GM08714 (cell line): Measurements from ENCODE around the gene FRAS1.
"Not testable (repeated sequence)": the region's sequence is repeated elsewhere in the genome, so short reads cannot be mapped to it uniquely, and the experiment has no call there.

Experiments
- H3K4me3 ChIP-seq: fragments of 200-500 bp; sonication (Bioruptor generic); 2 replicates; pipeline ENCODE4 v1.5.1; 2014; ENCODE audit warnings: mild to moderate bottlenecking, low read length, inconsistent platforms
- ZNF274 ChIP-seq: IDR thresholded peaks from 2 replicates; pipeline ENCODE4 v1.6.1; 2012; ENCODE audit warnings: mild to moderate bottlenecking, low read depth, low read length

Gene FRAS1

DNA sequence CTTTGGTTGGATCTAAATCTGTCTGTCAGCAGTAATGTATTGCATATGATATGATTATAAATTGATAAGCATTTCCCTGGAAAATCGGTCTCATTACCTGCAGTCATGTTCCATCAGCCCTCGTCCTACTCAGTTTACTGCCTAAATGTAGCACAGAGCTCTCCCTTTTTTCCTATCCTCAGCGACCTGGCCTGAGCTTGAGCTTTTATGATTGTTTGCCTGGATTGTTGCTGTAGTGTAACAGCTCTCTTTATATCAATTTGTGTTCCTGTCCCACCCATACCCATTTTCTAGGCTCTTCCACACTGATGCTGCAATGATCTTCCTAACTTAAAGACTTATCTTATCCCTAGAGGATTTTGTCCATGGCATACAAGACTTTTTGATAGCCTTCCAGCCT is 95.7 kb downstream of the FRAS1 start:
- no peak overlapping the region for H3K4me3 ChIP-seq
- no peak for TF ChIP-seq ZNF274

DNA sequence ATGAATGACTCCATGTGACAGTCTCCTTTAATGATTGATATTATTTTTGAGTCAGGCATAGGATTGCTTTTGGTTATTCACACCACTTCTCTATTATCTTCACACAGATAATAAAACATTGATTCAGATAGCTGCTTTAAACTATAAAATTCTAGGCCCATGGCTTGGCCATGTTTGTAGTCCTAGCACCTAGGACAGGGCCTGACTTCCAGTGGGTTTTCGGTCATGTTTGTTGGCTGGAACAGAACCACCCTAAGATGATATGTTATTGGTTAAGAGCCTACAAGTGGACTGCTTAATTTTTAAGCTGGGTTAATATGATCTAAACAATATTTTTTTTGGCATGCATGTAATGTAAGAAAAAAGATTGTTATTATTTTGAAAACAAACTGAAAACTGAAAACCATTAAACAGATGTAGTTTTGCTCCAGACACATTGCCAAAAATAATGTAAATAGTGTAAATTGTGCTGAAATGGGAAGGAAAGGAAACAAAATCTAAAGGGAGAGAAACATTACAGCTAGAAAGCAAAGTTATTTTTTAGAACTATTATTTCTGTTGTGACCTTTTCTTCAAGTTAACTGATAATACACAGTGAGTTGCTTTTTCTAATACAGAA is 98.0 kb downstream of the FRAS1 start:
- TF ChIP-seq ZNF274, result no peak
- H3K4me3 ChIP-seq, result no peak overlapping the region

DNA sequence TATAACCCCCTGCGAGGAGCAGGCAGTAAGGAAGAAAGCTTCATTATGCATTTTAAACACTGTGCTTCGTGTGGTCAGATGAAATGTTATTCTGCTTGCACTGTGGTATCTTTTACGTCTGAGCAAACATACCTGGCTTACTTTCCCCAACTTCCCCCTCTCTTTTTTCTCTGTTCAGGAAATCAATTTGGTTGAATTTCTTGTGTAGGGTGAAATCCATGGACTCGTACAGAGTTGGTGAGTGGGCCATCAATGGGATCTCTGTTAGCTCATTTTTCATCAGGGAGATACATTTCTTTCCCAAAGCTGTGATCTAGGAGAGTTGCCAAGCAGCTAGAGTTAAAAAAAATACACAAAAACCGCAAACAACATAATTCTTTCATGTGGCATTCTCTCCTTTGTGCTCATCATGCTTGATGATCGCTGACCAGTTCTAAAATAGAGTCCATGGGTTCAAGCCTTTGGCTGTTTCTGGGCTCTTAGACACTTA is 98.5 kb downstream of the FRAS1 start:
- no peak for TF ChIP-seq ZNF274
- H3K4me3 ChIP-seq, result no peak overlapping the region

DNA sequence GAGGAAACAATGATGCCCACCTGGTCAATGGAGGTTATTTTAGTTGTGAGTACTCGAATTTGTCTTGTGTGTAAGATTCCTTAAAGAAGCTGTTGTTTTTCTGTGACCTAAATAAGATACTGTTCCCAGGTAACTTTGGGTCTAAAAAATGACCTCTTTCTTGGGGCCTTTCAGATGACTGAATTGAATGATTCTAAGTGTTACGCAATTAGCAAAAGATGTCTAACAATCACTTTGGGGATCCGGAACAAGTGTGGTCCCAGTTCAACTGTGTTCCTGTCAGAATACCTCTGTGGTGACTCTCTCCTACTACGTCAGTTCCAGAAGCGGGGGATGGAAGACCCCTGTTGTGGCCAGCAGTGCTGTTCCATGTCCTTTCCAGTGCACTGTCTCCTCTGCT is 99.4 kb downstream of the FRAS1 start:
- H3K4me3 ChIP-seq, result no peak overlapping the region
- no peak for TF ChIP-seq ZNF274

DNA sequence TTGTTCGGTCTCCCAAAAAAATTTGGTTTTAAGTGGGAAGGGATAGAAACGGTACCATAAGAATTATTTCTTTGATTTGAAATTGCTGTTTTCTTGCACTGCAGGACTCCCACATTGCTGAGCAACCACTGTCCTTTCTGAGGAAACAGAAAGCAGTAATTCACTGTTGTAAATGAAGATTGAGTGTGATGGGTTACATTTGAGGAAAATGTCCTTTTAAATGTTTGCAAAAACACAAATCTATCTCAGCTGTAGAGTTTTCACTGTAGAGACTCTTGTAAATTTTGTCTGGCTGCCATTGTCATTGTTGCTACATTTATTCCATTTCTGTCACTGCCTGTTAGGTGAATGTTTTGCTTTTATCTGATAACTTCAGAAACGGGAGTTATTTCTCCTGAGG is 105.2 kb downstream of the FRAS1 start:
- no peak overlapping the region for H3K4me3 ChIP-seq
- TF ChIP-seq ZNF274, result no peak

DNA sequence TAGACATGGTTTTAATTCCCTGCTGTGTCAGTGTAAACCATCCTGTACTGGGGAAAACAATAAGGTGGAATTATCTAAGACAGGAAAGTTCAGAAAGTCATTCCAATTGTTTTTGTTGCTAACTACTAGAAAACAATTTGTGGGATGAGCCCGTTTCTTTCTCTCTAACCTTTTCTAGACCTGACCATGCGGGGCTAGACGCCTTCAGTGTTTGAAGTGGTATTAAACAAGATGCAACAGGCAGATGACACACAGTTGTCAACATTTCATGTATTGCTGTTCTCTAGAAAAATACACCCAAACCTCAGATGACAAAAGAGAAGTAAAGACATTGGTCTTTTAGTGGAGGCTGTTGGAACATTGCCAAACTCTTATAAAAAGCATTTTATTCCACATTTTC is 105.7 kb downstream of the FRAS1 start:
- no peak overlapping the region for H3K4me3 ChIP-seq
- TF ChIP-seq ZNF274, result no peak

DNA sequence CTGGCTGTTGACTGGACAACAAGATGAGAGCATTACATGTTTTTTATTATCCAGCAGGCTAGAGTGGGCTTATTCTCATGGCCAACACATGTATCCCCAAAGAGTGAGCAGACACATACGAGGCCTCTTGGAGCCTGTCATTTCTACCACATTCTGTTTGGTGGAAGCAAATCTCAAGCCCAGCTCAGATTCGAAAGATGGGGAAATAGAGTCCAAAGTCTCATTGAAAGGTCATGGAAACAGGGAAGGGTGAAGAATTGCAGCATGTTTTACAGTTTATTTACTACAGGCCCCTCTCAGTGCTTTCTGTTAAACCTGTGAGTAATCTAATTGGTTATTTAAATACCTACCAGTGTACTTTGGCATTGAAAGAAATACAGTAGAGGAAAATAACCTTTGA is 108.6 kb downstream of the FRAS1 start:
- TF ChIP-seq ZNF274, result no peak
- H3K4me3 ChIP-seq, result no peak overlapping the region

- no peak overlapping the region for H3K4me3 ChIP-seq
- no peak for TF ChIP-seq ZNF274
These were observed 109.5 kb downstream of the FRAS1 start for GRCh38 chr4:78166622-78167021.

DNA sequence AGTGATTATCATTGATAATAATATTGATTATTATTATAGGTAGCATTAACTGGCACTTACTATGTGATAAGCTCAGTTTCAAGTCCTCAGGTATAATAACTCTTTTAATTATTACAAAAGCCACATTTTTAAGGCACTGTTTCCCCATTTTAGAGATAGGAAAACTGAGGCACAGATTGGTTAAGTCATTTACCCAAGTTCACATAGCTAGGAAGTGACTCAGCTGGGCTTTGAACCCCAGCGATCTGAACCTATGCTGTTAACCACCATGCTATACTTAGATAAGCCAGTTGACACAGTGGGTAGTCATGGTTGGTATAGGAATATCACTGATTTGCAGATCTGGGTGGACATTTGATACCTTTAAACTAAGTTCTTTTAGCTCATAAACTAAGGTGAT is 110.4 kb downstream of the FRAS1 start:
- H3K4me3 ChIP-seq, result no peak overlapping the region
- TF ChIP-seq ZNF274, result no peak

DNA sequence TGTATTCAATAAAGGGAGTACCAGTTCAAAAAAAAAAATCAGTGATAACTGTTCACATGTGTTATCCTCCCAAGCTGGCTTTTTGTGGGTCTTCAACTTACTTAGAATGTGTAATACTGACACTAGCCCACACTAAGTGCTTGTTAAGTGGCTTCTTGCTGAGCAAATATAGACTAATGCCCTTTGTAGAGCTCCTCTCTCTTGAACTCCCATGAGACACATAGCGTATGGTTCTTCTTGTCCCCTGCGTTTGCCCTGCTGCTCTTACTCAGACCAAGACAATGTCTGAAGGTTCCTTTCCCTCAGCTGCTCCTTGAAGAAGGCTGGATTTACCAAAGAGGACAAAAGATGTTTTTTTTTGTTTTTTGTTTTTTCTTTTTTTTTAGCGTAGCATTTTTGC is 110.9 kb downstream of the FRAS1 start:
- H3K4me3 ChIP-seq, result no peak overlapping the region
- no peak for TF ChIP-seq ZNF274

DNA sequence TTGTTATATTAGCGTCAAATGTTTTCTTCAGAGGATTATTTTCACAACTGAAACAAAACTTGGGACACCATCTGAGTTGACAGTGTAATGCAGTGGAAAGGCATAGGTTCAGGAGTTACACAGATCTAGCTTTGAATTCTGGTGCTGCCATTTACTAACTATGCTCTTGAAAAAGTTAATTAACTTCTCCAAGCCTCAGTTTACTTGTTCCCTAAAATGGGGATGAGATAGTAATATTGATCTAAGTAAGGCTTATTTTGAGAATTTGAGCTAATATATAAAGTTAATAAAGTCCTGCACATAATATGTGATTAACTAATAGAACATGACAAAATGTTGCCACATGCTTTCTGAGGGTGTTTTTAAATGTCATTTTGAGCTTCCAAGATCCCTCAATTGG is 112.6 kb downstream of the FRAS1 start:
- no peak for TF ChIP-seq ZNF274
- H3K4me3 ChIP-seq, result no peak overlapping the region

GRCh38 chr4:78171482-78171881 is 114.4 kb downstream of the FRAS1 start:
- H3K4me3 ChIP-seq, result no peak overlapping the region
- TF ChIP-seq ZNF274, result no peak

GRCh38 chr4:78174891-78175290 is 117.8 kb downstream of the FRAS1 start:
- no peak for TF ChIP-seq ZNF274
- no peak overlapping the region for H3K4me3 ChIP-seq

- no peak overlapping the region for H3K4me3 ChIP-seq
- TF ChIP-seq ZNF274, result no peak
These were observed 122.1 kb downstream of the FRAS1 start for GRCh38 chr4:78179196-78179595.

DNA sequence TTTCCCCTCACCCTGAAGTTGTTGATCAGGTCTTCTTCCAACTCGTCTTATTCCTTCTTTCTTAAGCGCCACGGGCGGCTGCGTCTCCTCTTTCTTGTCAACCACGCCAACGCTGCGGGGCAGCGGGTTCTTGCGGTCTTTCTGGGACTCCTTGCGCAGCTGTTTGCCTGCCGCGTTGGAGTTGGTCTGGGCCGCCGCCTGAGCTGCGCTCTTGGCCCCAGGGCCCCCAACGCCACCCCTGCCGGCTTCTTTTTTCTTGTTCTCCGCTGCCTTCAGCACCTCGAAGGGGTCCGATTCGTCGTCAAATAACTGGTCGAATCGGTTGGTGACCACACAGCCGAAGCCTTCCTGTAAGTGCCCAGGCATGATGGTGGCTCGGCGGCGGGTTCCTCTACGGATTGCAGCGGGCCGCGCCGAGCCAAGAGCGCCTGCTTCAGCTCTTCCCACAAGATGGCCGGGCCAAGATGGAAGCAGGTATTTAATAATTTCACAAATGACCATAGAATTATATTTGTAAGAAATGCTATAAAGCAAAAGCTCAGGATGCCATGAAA is 124.6 kb downstream of the FRAS1 start:
- not testable (repeated sequence) for H3K4me3 ChIP-seq

GRCh38 chr4:78184584-78184983 is 127.5 kb downstream of the FRAS1 start:
- H3K4me3 ChIP-seq, result no peak overlapping the region
- no peak for TF ChIP-seq ZNF274

- no peak overlapping the region for H3K4me3 ChIP-seq
- no peak for TF ChIP-seq ZNF274
These were observed 128.0 kb downstream of the FRAS1 start for GRCh38 chr4:78185117-78185516.
